ENCODE data around the gene PDLIM5.

GRCh38 chr4:94558392-94558904 is 106.7 kb downstream of the PDLIM5 start:
- TF ChIP-seq, protein P1, sequence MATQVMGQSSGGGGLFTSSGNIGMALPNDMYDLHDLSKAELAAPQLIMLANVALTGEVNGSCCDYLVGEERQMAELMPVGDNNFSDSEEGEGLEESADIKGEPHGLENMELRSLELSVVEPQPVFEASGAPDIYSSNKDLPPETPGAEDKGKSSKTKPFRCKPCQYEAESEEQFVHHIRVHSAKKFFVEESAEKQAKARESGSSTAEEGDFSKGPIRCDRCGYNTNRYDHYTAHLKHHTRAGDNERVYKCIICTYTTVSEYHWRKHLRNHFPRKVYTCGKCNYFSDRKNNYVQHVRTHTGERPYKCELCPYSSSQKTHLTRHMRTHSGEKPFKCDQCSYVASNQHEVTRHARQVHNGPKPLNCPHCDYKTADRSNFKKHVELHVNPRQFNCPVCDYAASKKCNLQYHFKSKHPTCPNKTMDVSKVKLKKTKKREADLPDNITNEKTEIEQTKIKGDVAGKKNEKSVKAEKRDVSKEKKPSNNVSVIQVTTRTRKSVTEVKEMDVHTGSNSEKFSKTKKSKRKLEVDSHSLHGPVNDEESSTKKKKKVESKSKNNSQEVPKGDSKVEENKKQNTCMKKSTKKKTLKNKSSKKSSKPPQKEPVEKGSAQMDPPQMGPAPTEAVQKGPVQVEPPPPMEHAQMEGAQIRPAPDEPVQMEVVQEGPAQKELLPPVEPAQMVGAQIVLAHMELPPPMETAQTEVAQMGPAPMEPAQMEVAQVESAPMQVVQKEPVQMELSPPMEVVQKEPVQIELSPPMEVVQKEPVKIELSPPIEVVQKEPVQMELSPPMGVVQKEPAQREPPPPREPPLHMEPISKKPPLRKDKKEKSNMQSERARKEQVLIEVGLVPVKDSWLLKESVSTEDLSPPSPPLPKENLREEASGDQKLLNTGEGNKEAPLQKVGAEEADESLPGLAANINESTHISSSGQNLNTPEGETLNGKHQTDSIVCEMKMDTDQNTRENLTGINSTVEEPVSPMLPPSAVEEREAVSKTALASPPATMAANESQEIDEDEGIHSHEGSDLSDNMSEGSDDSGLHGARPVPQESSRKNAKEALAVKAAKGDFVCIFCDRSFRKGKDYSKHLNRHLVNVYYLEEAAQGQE (IDR thresholded peaks at IDR 0.05; ENCODE audit: insufficient read depth in 1 of 2, low read depth in 2 of 2, low read length in 1 of 2) = no peak
- TF ChIP-seq, protein P2, sequence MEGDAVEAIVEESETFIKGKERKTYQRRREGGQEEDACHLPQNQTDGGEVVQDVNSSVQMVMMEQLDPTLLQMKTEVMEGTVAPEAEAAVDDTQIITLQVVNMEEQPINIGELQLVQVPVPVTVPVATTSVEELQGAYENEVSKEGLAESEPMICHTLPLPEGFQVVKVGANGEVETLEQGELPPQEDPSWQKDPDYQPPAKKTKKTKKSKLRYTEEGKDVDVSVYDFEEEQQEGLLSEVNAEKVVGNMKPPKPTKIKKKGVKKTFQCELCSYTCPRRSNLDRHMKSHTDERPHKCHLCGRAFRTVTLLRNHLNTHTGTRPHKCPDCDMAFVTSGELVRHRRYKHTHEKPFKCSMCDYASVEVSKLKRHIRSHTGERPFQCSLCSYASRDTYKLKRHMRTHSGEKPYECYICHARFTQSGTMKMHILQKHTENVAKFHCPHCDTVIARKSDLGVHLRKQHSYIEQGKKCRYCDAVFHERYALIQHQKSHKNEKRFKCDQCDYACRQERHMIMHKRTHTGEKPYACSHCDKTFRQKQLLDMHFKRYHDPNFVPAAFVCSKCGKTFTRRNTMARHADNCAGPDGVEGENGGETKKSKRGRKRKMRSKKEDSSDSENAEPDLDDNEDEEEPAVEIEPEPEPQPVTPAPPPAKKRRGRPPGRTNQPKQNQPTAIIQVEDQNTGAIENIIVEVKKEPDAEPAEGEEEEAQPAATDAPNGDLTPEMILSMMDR (IDR thresholded peaks at IDR 0.05) = no peak
